ENCODE data around the gene ADI1. TPM values are rescaled to one million over a fixed set of nuclear protein-coding genes. Genes with fewer than 3 reads are reported as not detected.

Gene ADI1
- total and polyA plus RNA-seq, 4 donors, result 56.2 to 660 (median 158) TPM

DNA sequence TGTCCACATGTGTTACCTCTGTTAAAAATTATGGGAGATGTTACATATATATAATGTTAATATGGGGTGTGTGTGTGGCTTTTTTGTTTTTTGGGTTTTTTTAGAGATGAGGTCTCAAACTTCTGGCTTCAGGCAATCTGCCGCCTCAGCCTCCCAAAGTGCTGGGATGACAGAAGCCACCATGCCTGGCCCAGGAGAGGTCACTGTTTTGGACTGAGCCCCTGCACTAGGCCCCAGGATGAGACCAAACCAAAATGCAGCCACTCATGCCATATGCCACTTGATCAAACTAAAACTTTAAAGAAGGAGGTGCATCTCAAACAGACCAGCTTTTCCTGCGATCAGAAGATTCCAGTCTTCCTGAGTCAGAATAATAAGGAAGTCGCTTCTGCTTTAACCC is 2.5 kb downstream of the ADI1 start:
- H3K27ac ChIP-seq (ENCODE audit: low read depth in 1 of 2, low read length in 2 of 2), result peak overlapping the region; percentile 55 to 98
- WGBS, result 65% methylated on average over 3 of the region's 3 CpGs
- peaks cover 4 to 65% (median 43%) of the 10 kb centered on the region in 4 donors for H3K4me1 ChIP-seq (ENCODE audit: control insufficient read depth in 4 of 4, insufficient read depth in 4 of 4, low read length in 3 of 4)
- H3K27me3 ChIP-seq (ENCODE audit: control insufficient read depth in 4 of 4, insufficient read depth in 4 of 4, low read length in 3 of 4), result no peaks in the 10 kb centered on the region
- no peak for DNase-seq (ENCODE audit: low spot score)
- peak overlapping the region; percentile 1 to 92 (median 5) for H3K4me3 ChIP-seq (ENCODE audit: low read depth in 1 of 3, low read length in 3 of 3)
- TF ChIP-seq FOXA1 (IDR thresholded peaks at IDR 0.05), result no peak
- TF ChIP-seq HNF4A (conservative IDR thresholded peaks at IDR 0.05), result no peak
- TF ChIP-seq, protein P1, sequence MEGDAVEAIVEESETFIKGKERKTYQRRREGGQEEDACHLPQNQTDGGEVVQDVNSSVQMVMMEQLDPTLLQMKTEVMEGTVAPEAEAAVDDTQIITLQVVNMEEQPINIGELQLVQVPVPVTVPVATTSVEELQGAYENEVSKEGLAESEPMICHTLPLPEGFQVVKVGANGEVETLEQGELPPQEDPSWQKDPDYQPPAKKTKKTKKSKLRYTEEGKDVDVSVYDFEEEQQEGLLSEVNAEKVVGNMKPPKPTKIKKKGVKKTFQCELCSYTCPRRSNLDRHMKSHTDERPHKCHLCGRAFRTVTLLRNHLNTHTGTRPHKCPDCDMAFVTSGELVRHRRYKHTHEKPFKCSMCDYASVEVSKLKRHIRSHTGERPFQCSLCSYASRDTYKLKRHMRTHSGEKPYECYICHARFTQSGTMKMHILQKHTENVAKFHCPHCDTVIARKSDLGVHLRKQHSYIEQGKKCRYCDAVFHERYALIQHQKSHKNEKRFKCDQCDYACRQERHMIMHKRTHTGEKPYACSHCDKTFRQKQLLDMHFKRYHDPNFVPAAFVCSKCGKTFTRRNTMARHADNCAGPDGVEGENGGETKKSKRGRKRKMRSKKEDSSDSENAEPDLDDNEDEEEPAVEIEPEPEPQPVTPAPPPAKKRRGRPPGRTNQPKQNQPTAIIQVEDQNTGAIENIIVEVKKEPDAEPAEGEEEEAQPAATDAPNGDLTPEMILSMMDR (IDR thresholded peaks at IDR 0.05; ENCODE audit: low read depth, low read length, missing input control), result no peak
- no peak for TF ChIP-seq NR2F2 (IDR thresholded peaks at IDR 0.05)
- no peak for TF ChIP-seq GABPA (IDR thresholded peaks at IDR 0.05 in 1 of 2, conservative IDR thresholded peaks at IDR 0.05 in 1 of 2)
- TF ChIP-seq, protein P2, sequence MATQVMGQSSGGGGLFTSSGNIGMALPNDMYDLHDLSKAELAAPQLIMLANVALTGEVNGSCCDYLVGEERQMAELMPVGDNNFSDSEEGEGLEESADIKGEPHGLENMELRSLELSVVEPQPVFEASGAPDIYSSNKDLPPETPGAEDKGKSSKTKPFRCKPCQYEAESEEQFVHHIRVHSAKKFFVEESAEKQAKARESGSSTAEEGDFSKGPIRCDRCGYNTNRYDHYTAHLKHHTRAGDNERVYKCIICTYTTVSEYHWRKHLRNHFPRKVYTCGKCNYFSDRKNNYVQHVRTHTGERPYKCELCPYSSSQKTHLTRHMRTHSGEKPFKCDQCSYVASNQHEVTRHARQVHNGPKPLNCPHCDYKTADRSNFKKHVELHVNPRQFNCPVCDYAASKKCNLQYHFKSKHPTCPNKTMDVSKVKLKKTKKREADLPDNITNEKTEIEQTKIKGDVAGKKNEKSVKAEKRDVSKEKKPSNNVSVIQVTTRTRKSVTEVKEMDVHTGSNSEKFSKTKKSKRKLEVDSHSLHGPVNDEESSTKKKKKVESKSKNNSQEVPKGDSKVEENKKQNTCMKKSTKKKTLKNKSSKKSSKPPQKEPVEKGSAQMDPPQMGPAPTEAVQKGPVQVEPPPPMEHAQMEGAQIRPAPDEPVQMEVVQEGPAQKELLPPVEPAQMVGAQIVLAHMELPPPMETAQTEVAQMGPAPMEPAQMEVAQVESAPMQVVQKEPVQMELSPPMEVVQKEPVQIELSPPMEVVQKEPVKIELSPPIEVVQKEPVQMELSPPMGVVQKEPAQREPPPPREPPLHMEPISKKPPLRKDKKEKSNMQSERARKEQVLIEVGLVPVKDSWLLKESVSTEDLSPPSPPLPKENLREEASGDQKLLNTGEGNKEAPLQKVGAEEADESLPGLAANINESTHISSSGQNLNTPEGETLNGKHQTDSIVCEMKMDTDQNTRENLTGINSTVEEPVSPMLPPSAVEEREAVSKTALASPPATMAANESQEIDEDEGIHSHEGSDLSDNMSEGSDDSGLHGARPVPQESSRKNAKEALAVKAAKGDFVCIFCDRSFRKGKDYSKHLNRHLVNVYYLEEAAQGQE (IDR thresholded peaks at IDR 0.05), result no peak
- TF ChIP-seq JUND (IDR thresholded peaks at IDR 0.05), result no peak
- no peak for TF ChIP-seq TAF1 (conservative IDR thresholded peaks at IDR 0.05)
- TF ChIP-seq EGR1 (IDR thresholded peaks at IDR 0.05; ENCODE audit: low read depth in 2 of 2), result no peak
- TF ChIP-seq, protein P3, sequence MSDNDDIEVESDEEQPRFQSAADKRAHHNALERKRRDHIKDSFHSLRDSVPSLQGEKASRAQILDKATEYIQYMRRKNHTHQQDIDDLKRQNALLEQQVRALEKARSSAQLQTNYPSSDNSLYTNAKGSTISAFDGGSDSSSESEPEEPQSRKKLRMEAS (IDR thresholded peaks at IDR 0.05), result no peak
- TF ChIP-seq, protein P4, sequence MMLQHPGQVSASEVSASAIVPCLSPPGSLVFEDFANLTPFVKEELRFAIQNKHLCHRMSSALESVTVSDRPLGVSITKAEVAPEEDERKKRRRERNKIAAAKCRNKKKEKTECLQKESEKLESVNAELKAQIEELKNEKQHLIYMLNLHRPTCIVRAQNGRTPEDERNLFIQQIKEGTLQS (IDR thresholded peaks at IDR 0.05), result no peak
- TF ChIP-seq RXRA (IDR thresholded peaks at IDR 0.05), result no peak
- no peak for TF ChIP-seq FOXA2 (IDR thresholded peaks at IDR 0.05)
- TF ChIP-seq YY1 (IDR thresholded peaks at IDR 0.05), result no peak
- no peak for TF ChIP-seq RAD21 (IDR thresholded peaks at IDR 0.05)
- TF ChIP-seq, protein P5, sequence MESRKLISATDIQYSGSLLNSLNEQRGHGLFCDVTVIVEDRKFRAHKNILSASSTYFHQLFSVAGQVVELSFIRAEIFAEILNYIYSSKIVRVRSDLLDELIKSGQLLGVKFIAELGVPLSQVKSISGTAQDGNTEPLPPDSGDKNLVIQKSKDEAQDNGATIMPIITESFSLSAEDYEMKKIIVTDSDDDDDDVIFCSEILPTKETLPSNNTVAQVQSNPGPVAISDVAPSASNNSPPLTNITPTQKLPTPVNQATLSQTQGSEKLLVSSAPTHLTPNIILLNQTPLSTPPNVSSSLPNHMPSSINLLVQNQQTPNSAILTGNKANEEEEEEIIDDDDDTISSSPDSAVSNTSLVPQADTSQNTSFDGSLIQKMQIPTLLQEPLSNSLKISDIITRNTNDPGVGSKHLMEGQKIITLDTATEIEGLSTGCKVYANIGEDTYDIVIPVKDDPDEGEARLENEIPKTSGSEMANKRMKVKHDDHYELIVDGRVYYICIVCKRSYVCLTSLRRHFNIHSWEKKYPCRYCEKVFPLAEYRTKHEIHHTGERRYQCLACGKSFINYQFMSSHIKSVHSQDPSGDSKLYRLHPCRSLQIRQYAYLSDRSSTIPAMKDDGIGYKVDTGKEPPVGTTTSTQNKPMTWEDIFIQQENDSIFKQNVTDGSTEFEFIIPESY (IDR thresholded peaks at IDR 0.05), result no peak
- TF ChIP-seq SP1 (IDR thresholded peaks at IDR 0.05), result no peak
- no peak for TF ChIP-seq HNF4G (IDR thresholded peaks at IDR 0.05)
- H3K36me3 ChIP-seq (ENCODE audit: control insufficient read depth in 4 of 4, insufficient read depth in 3 of 4, low read depth in 1 of 4, low read length in 3 of 4), result peaks cover 2 to 20% (median 13%) of the 10 kb centered on the region in 4 donors
- H3K9ac ChIP-seq (ENCODE audit: low read depth in 1 of 2, low read length in 2 of 2), result peak overlapping the region; percentile 62 to 77
- no peaks in the 10 kb centered on the region for H3K9me3 ChIP-seq (ENCODE audit: control insufficient read depth in 4 of 4, low read length in 3 of 4)
